HG02943 (cell line): ENCODE results near the gene PBX2.
A peak's percentile ranks its signal among the peaks of the same experiment; 100 is the strongest.
"Not testable (repeated sequence)": the region's sequence is repeated elsewhere in the genome, so short reads cannot be mapped to it uniquely, and the experiment has no call there.

ENCODE experiments used
- ATAC-seq: cut with Tn5 transposase; IDR thresholded peaks from one replicate; pipeline ENCODE4 v1.9.1; 2021; ENCODE audit warnings: mild to moderate bottlenecking, low read depth, moderate library complexity; ENCODE audit not compliant: unreplicated experiment

The PBX2 gene, protein sequence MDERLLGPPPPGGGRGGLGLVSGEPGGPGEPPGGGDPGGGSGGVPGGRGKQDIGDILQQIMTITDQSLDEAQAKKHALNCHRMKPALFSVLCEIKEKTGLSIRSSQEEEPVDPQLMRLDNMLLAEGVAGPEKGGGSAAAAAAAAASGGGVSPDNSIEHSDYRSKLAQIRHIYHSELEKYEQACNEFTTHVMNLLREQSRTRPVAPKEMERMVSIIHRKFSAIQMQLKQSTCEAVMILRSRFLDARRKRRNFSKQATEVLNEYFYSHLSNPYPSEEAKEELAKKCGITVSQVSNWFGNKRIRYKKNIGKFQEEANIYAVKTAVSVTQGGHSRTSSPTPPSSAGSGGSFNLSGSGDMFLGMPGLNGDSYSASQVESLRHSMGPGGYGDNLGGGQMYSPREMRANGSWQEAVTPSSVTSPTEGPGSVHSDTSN

DNA sequence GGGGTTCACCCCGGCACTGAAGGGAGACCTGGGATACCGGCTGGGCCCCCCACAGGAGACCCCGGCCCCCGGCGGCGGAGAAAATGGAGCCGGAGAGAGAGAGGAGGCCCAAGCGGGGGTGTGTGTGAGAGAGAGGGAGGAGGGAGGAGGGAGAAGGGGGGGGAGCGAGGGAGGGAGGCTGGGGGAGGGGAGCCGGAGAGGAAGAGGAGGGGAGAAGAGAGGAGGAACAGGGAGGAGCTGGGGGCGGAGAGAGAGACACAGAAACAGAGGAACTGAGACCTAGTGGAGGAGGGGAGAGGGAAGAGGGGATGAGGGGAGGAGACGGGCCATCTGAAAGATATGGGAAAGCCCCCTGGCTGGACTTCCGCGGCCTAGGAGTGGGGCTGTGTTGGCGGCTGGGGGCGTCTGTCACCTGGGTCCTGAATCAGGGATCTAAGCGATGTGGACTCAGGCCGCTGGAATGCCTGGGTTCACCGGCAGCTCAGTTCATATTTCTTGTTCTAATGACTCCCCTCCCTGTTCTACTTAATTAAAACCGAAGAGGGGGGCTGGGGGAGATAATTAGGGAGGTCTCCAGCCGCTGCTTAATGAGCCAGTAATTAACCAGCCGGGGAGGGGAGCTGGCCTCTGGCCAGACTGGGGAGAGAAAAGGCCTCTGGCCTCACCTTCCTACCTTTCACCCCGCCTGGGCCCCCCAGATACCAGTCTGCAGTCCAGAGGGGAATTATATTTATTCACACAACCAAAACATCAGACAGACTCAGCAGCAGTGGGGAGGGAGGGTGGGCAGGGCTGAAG lies at the start of gene PBX2:
Gene PBX2 (minus strand): TSS at position 149 of the 798 bp plus-strand sequence. CDS start 287 bp downstream, outside the sequence.
- peak; percentile 43 for ATAC-seq

DNA sequence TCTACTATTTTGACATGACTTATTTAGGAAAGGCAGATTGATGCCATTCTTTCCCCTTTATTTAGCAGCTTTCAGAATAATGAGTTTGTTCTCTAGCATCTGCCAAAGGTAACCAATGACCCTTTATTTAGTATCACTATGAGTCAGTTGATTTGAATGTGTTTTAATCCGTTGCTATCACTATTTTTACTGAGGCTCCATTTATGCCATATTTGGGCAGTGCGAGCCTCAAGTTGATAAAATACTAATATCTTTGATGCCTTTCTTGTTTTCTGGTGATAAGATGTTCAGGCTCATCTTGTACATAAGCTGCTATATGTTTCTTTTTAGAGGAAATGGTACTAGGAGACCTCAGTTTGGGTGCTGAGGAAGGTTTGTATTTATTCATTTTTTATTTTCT lies 49.5 kb upstream of the PBX2 start:
- no peak for ATAC-seq

DNA sequence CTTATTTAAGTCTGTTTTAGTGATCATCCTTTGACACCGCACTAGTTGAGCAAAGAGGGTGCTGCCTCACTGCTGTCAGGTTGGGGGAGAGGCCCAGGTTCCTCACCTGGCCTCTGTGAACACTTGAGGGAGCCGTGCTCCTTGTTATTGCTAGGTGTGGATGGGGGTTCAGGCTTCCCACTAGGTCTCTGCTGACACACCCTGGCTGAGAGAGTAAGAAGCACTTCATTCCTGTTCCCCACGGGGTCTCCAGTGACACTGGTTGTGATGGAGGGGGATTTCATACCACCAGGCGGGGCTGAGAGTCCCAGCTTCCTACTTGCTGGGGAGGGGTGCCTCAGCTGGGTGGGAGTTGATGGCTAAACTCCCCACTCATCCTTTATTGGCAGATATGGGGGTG lies 44.9 kb upstream of the PBX2 start:
- ATAC-seq, result no peak

DNA sequence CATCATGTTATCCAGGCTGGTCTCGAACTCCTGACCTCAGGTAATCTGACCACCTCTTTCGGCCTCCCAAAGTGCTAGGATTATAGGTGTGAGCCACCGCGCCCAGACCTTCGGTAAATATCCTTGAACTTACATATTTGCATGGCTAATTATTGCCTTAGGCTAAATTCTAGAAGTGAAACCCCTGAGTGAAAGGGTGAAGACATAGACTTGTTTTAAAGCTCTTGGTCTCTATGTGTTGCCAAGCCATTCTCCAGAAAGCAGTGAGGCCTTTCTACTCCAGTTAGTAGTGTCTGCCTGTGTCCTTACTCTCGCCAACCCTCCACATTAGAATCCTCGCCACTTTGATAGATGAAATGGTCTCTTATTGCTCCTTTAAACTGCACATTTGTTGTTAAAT lies 36.4 kb upstream of the PBX2 start:
- no peak for ATAC-seq

DNA sequence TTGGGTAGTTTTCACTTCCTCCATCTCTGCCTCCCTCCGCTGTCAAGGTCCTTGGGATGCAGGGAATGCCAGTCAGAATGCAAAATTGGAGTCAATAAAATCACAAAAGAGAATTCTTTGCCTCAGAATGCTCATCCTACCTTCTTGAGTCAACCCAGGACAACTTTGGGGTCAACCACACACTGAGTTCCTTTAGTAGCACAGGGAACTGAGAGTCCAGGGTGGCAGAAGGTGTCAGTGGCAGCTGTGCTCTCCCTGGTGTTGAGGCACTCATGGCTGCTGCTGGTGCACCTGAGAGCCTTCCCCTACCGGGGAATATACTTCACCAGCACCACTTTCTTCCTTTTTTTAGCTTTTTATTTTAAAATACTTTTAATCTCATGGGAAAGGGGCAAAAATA lies 34.7 kb upstream of the PBX2 start:
- ATAC-seq, result no peak

DNA sequence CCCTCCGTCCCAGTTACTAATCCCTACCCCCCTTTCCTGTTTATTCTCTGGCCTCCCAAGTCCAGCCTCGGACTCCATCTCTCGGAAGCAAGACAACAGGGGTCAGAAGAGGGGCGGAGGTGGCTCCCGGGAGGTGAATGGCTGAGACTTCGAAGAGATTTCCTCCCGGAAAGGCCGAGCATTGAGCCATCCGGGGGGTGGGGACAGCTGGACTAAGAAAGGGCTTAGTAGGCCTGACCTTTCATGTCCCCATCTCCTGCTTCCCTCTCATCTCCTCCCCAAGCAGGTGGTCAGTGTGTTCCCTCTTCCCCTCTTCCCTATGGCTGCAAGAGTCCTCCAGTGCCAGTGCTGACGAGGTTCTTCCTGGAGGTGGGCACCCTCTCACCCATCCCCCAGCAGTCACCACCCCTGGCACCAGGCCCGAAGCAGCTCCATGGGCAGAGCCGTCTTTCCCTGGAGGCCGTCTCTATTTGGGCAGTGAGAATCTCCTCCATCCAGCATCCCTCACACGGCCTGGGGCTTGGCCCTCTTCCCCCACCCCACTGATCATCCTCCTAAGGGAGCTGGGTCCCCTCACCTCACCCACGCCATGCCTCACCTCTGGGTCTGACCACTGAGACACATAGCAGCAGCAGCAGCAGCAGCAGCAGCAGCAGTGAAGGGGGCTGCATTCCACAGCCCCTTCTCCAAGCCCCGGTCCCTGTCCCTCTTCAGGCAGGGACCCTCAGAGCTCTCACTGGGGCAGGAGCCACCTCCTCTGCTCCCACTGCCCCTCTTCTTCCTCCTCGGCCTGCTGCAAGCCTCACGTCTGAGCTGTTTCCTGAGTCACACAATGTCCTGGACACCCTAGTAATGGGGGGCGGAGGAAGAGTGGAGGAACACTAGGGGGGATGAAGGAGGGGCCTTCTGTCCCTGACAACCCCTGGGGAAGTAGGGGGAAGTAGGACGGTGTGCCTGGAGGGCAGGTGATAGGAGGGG lies 33.5 kb upstream of the PBX2 start, which contains the start of gene NOTCH4:
Gene NOTCH4 (minus strand): TSS at position 810 of the 978 bp plus-strand sequence. CDS start 139 bp downstream, at position 671.
- ATAC-seq, result no peak

DNA sequence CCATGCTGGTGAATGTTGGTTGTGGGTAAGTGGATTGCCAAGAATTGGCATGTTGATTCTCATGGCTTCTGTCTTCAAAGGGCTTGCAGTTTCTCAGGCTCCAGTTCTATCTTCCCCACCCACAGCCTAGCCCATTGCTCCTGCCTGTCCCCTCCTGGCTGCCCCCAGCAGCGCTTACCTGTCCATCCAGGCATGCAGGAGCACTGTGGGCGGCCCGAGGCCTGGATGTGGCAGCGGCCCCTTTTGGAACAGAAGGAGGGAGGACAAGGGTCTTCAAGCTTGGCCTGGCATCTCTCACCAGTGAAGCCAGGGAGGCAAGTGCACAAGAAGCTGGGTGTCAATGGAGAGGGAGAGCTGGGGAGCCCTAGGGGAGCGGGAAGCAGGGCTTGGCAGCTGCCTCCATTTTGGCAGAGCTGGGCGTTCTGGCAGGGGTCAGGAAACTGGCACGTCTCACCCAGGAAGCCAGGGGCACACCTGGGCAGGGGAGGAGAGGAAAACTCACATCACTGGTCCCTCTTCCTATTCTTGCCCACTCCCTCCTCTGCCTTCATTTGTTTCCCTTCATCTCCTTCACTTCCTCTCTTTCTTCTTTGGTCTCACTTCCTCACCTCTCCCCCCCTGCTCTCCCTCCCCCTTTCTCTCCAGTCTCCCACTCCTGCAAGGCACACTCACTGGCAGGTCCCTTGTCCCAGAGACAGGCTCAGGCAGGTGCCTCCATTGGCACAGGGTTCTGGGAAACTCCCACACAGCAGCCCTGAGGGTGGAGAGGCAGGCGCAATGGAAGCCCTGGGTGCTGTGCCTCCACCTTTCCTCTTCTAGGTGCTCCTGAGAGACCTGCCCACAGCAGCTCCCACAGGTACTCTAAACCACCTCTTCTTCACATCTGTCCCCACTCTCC lies 32.6 kb upstream of the PBX2 start:
- ATAC-seq, result no peak

DNA sequence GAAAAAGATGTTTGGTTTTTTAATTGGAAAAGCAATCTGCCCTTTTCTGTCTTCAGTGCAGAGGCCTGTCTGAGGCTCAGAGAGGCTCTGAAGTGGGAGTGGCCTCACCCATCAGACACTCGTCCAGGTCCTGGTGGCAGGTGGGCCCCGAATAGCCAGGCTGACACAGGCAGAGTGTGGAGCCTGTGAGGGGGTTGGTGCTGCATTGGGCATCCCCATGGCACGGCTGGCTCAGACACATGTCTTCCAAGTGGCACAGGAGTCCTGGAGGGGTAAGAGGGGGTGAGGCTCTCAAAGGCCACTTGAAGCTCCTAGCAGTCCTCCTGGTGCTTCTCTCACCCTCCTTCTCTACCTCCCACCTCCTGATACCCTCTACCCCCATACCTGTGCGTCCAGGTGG lies 30.0 kb upstream of the PBX2 start:
- no peak for ATAC-seq

DNA sequence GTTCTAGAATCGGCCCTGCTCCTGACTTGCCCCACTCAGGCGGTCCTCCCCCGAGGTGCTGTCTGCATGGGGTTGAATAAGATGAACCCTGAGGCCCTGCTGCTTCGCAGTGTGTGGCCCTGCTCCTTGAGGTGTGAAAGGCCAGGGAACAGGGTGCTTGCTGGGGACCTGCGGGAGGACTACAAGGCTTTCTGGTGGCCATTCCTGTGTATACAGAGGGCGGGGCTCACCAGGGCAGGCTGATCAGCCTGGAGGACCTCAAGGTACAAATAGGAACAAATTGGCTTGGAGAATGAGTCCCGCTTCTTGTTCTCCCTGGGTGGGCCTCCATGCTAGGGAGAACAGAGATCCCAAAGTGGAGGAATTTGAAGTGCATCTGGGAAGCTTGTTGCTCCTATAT lies 28.2 kb upstream of the PBX2 start:
- ATAC-seq, result no peak

DNA sequence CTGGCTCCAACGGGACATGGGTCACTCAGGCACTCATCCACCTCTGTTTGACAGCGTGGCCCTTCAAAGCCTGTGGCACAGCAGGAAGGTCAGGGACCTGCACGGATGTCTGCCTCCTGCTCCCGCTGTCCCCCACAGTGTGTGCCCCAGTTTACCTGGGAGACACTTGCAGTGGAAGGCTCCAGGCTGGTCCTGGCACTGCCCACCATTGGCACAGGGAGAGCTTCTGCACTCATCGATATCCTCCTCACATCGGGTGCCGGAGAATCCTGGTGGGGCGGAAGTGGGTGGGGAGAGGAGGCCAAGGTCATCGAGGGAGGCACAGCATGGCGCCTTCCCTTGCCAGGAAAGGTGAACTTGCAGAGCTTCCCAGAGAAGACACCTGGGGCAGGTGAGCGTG lies 27.0 kb upstream of the PBX2 start:
- ATAC-seq, result no peak

DNA sequence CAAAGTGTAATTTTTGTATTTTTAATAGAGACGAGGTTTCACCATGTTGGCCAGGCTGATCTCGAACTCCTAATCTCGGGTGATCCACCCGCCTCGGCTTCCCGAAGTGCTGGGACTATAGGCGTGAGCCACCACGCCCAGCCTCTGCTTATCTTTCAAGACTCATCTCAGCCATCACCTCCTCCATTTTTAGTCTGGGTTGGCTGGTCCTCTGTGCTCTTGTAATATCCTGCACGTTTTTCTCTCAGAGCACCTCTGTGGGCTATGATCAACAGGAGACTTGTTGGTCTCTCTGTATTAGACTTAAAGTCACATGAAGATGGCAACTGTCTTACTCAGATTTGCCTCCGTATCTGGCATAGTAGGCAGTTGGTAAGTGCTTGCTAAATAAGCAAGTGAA lies 26.3 kb upstream of the PBX2 start:
- no peak for ATAC-seq

DNA sequence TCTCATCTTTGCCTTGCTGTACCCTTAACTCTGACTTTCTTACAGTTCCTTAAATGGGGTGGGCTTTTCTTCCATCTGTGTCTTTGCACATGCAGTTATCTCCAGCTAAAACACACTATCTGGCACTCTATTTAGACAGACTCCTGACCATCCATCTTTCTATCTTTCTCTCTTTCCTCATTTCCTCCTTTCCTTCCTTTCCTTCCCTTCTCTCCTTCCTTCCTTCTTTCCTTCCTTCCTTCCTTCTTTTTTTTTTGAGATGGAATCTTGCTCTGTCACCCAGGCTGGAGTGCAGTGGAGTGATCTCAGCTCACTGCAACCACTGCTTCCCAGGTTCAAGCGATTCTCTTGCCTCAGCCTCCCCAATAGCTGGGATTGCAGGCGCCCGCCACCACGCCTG lies 25.6 kb upstream of the PBX2 start:
- ATAC-seq, result no peak

DNA sequence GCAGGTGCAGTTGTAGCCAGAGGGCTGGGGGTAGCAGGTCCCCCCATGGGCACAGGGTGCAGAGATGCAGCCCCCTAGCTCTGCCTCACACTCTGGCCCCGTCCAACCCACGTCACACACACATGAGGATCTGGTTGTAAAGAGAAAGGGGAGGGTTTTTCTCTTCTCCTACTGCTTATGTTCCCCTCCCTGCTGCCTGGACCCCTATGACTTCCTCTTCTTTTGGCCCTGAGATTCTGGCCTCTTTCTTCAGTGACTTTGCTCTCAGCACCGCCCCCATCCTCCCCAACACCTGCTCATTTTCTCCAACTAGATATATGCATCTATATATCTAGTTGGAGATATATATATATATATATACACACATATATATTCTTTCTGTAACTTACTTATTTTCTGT lies 24.1 kb upstream of the PBX2 start:
- no peak for ATAC-seq

DNA sequence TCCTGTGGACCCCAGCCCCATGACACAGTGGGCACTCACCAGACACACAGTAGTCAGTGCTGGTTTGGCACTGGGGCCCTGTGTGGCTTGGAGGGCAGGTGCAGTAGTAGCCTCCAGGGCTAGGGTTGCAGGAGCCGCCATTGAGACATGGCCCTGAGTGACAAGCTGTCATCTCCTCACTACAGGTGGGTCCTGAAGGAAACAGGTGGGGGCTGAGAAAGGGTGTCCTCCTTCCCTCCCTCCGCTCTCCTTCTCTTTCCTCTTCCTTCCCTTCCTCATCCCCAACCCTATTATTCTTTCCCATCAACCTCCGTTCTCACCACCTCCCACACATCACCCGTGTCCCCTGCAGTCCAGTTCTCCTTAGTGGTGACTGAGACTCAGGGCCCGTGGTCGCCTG lies 23.6 kb upstream of the PBX2 start:
- ATAC-seq, result no peak

DNA sequence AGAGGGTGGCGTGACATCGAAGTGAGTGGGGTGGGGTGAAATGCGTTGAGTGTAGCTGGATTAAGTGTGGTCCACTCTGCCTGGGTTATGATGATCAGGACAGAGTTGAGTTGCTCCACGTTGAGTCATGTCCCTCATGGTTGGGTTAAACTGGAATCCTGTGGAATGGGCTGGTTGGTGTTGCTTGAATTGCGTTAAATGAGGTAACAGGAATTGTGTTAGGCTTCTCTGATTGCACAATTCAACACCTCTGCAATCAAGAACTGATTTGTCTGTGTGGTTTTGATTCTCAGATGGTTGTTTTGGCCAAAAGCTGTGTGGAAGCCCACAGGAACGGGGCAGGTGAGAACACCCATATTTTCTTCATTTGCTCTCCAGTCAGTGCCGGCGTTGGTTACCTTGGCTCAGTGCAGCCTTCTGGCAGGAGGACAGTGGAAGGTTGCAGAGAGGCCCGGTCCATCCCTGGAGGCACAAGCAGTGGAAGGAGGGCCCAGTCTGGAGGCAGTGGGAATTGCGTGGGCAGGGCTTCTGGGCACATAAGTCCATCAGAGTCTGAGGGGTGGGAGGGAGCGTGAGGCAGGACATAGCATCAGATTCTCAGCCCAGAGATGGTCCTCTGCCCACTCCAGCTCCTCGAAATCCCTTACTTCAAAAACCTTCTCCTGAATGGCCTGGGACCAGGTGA lies 22.2 kb upstream of the PBX2 start:
- no peak for ATAC-seq

DNA sequence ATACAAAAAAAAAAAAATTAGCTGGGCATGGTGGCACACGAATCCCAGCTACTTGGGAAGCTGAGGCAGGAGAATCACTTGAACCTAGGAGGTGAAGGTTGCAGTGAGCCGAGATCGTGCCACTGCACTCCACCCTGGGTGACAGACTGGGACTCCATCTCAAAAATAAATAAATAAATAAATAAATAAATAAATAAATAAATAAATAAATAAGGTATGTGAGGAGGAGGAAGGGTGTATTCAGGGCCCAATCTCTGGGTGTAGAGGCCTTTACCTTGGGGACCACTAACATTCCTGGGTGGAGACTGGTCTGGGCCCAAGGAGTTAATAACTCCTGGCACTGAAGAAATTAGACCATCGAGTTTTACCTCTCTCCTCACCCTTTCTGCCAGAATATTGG lies 21.4 kb upstream of the PBX2 start:
- not testable (repeated sequence) for ATAC-seq

DNA sequence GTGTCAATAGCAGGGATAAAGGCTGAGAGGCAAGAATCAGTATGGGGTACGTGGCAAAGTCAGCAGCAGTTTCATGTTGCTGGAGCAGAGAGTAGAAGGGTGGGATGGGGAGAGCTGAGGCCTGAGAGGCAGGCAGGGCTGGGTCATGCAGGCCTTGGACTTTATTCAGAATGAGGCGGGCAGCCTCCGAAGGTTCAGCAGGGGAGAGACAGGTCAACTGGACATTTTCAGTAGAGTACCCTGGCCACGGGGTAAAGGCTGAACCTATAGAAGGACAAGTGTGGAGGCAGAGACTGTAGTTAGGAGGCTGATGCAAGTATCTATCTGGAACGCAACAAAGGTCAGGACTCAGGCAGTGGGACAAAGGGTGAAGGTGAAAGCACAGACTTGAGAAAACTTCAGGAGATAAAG lies 20.2 kb upstream of the PBX2 start:
- ATAC-seq, result no peak

DNA sequence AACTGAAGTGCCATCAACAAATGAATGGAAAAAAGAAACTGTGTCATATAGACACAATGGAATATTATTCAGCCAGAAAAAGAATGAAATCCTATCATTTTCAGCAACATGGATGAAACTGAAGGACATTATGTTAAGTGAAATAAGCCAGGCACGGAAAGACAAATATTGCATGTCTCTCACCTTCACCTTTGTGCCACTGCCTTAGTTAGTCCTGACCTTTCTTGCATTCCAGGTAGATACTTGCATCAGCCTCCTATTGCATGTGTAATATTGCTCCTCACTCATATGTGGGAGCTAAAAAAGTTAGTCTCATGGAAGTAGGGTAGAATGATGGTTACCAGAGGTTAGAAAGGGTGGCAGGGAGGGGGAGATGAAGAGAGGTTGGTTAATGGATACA lies 19.0 kb upstream of the PBX2 start:
- no peak for ATAC-seq

DNA sequence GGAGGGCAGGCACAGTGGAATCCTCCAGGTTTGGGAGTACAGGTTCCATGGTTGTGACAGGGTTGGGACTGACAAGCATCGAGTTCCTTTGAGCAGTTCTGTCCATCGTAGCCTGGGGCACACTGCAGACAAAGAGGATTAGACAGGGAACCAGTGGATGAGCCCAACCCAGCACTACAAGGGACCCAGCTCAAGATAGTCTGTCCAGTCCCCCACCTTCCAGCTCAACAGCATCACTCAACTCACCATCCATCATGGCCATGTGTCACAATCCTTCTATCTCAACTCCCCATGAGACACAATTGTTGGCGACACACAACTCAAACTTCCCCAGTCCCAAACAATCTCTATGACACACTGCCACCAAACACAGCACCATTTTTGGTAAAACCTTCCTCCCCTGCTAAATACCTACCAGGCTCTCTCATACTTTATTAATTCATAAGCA lies 14.3 kb upstream of the PBX2 start:
- no peak for ATAC-seq
